ENCODE results near the gene SFMBT2.
"Not testable (repeated sequence)": the region's sequence is repeated elsewhere in the genome, so short reads cannot be mapped to it uniquely, and the experiment has no call there.

The SFMBT2 gene

GRCh38 chr10:7403620-7404019, 7.2 kb downstream of the SFMBT2 start:
- in situ Hi-C loops (cut with HindIII; ENCODE audit: low sequenced_read_pairs): no loop called here

GRCh38 chr10:7401782-7402181, 9.1 kb downstream of the SFMBT2 start:
- in situ Hi-C loops (cut with HindIII; ENCODE audit: low sequenced_read_pairs): no loop called here

- in situ Hi-C loops (cut with HindIII; ENCODE audit: low sequenced_read_pairs): no loop called here
Measured at GRCh38 chr10:7401156-7401555, 9.7 kb downstream of the SFMBT2 start.

GRCh38 chr10:7400068-7400715, 10.6 kb downstream of the SFMBT2 start:
- in situ Hi-C loops (cut with HindIII; ENCODE audit: low sequenced_read_pairs): no loop called here

GRCh38 chr10:7399533-7399932, 11.3 kb downstream of the SFMBT2 start:
- in situ Hi-C loops (cut with HindIII; ENCODE audit: low sequenced_read_pairs): no loop called here

- in situ Hi-C loops (cut with HindIII; ENCODE audit: low sequenced_read_pairs): no loop called here
Measured at GRCh38 chr10:7397049-7398035, 13.5 kb downstream of the SFMBT2 start.

GRCh38 chr10:7392301-7392700, 18.5 kb downstream of the SFMBT2 start:
- in situ Hi-C loops (cut with HindIII; ENCODE audit: low sequenced_read_pairs): not testable (repeated sequence)

- in situ Hi-C loops (cut with HindIII; ENCODE audit: low sequenced_read_pairs): no loop called here
Measured at GRCh38 chr10:7391748-7392147, 19.1 kb downstream of the SFMBT2 start.

- in situ Hi-C loops (cut with HindIII; ENCODE audit: low sequenced_read_pairs): not testable (repeated sequence)
Measured at GRCh38 chr10:7390689-7391110, 20.1 kb downstream of the SFMBT2 start.

GRCh38 chr10:7389844-7390243, 21.0 kb downstream of the SFMBT2 start:
- in situ Hi-C loops (cut with HindIII; ENCODE audit: low sequenced_read_pairs): loop anchor here (10.0 kb wide), 1 partner anchor 155 kb away; no protein-coding TSS in a partner anchor

GRCh38 chr10:7389346-7389745, 21.5 kb downstream of the SFMBT2 start:
- in situ Hi-C loops (cut with HindIII; ENCODE audit: low sequenced_read_pairs): loop anchor here (10.0 kb wide), 1 partner anchor 155 kb away; no protein-coding TSS in a partner anchor

GRCh38 chr10:7388602-7389001, 22.2 kb downstream of the SFMBT2 start:
- in situ Hi-C loops (cut with HindIII; ENCODE audit: low sequenced_read_pairs): loop anchor here (10.0 kb wide), 1 partner anchor 154 kb away; no protein-coding TSS in a partner anchor

GRCh38 chr10:7388149-7388548, 22.7 kb downstream of the SFMBT2 start:
- in situ Hi-C loops (cut with HindIII; ENCODE audit: low sequenced_read_pairs): loop anchor here (10.0 kb wide), 1 partner anchor 153 kb away; no protein-coding TSS in a partner anchor

GRCh38 chr10:7385114-7385513, 25.7 kb downstream of the SFMBT2 start:
- in situ Hi-C loops (cut with HindIII; ENCODE audit: low sequenced_read_pairs): loop anchor here (10.0 kb wide), 1 partner anchor 150 kb away; no protein-coding TSS in a partner anchor

GRCh38 chr10:7383442-7383841, 27.4 kb downstream of the SFMBT2 start:
- in situ Hi-C loops (cut with HindIII; ENCODE audit: low sequenced_read_pairs): loop anchor here (10.0 kb wide), 1 partner anchor 149 kb away; no protein-coding TSS in a partner anchor

- in situ Hi-C loops (cut with HindIII; ENCODE audit: low sequenced_read_pairs): loop anchor here (10.0 kb wide), 1 partner anchor 146 kb away; no protein-coding TSS in a partner anchor
Measured at GRCh38 chr10:7380704-7381241, 30.1 kb downstream of the SFMBT2 start.

- in situ Hi-C loops (cut with HindIII; ENCODE audit: low sequenced_read_pairs): no loop called here
Measured at GRCh38 chr10:7378602-7379403, 32.0 kb downstream of the SFMBT2 start.

GRCh38 chr10:7377614-7378248, 33.1 kb downstream of the SFMBT2 start:
- in situ Hi-C loops (cut with HindIII; ENCODE audit: low sequenced_read_pairs): no loop called here

- in situ Hi-C loops (cut with HindIII; ENCODE audit: low sequenced_read_pairs): no loop called here
Measured at GRCh38 chr10:7374795-7375194, 36.0 kb downstream of the SFMBT2 start.

- in situ Hi-C loops (cut with HindIII; ENCODE audit: low sequenced_read_pairs): no loop called here
Measured at GRCh38 chr10:7373039-7373438, 37.8 kb downstream of the SFMBT2 start.

Data from endothelial cell of hepatic sinusoid (primary cell).